Measurements from ENCODE around the gene TIMM22. TPM values are rescaled to one million over a fixed set of nuclear protein-coding genes. Genes with fewer than 3 reads are reported as not detected.
"Not testable (repeated sequence)": the region's sequence is repeated elsewhere in the genome, so short reads cannot be mapped to it uniquely, and the experiment has no call there.

TIMM22 gene
- 14.6 and 17.3 TPM in 2 replicates for total RNA-seq

DNA sequence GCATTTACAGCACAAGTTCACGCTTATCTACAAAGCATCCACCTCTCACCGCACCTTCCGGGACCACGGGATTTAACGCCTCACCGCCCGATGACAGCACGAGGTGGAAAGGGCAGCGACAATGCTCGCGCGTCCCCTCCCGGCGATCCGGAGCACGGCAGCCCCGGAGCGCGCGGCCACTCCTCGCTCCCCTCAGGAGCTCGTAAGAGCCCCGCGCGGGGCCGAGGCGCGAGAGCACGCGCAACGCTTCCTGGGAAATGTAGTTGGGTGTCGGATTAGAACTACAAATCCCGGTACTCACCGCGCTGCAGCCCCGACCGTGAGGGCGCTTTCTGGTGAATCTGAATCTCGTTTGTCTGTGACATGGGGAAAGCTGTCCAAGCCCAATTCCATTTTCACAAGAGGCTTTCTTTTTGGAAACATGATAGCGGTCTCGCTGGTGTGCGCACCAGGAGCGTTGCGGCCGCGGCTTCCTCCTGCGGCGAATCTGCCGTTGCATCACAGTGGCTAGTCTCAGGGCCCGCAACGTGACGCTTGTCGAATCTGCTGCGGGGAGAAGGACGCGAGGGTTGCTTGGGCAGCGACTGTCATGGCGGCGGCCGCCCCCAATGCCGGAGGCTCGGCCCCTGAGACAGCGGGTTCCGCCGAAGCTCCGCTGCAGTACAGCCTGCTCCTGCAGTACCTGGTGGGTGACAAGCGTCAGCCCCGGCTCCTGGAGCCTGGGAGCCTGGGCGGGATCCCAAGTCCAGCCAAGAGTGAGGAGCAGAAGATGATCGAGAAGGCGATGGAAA, at the start of gene TIMM22:
TSS of gene TIMM22 (plus strand) at position 576 of the 791 bp plus-strand sequence. CDS start at position 590, 14 bp downstream.
- H3K36me3 Mint-ChIP-seq (ENCODE audit: low read depth) = peaks cover 21% of the 10 kb centered on the region
- intact Hi-C loops (cut with micrococcal nuclease) = loop anchor here (1.0 to 2.0 kb wide), 6 partner anchors 15 to 852 kb away; partner anchors contain the start of genes GEMIN4, GLOD4, MRM3 and VPS53
- DNase-seq (ENCODE audit: low spot score) = peak; percentile 89
- H3K4me1 Mint-ChIP-seq (ENCODE audit: low read depth) = peaks cover 25% of the 10 kb centered on the region
- H3K27me3 Mint-ChIP-seq (ENCODE audit: insufficient read depth) = no peaks in the 10 kb centered on the region
- H3K27ac Mint-ChIP-seq = peak within 1 kb of the TSS; percentile 96
- peak within 1 kb of the TSS; percentile 91 for H3K4me3 Mint-ChIP-seq
- peaks cover 26% of the 10 kb centered on the region for H3K9me3 Mint-ChIP-seq

DNA sequence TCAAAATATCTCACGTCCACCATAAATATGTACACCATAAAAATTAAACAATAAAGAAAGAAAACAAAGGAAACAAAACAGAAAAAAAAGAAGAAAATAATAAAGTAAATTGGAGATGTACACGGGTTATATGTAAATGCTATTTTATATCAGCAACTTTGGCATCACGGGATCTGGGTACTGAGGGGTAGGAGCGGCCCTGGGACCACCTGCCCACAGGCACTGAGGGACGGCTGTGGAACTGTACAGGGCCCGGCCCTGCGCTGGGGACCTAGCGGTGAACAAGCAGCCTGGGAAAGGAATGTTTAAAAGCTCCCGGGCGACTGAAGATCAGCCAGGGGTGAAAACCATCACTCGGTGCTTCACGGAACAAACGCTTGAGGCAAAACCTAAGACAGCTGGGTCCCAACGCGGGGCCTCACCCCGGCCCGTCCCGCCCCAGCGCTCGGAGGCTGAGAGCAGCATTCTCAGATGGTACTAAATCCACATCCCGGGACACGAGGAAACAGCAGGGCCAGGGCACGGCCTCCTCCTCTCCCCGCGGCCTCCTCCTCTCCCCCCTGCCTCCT, 48.6 kb upstream of the TIMM22 start:
- Mint-ChIP-seq H3K9me3 (no peaks in the 10 kb centered on the region), H3K36me3 (ENCODE audit: low read depth) (no peaks in the 10 kb centered on the region), H3K27ac (no peak overlapping the region), H3K27me3 (ENCODE audit: insufficient read depth) (peaks cover 3% of the 10 kb centered on the region), H3K4me3 (no peak overlapping the region), H3K4me1 (ENCODE audit: low read depth) (no peaks in the 10 kb centered on the region)
- intact Hi-C loops (cut with micrococcal nuclease) = no loop called here
- no peak for DNase-seq (ENCODE audit: low spot score)

DNA sequence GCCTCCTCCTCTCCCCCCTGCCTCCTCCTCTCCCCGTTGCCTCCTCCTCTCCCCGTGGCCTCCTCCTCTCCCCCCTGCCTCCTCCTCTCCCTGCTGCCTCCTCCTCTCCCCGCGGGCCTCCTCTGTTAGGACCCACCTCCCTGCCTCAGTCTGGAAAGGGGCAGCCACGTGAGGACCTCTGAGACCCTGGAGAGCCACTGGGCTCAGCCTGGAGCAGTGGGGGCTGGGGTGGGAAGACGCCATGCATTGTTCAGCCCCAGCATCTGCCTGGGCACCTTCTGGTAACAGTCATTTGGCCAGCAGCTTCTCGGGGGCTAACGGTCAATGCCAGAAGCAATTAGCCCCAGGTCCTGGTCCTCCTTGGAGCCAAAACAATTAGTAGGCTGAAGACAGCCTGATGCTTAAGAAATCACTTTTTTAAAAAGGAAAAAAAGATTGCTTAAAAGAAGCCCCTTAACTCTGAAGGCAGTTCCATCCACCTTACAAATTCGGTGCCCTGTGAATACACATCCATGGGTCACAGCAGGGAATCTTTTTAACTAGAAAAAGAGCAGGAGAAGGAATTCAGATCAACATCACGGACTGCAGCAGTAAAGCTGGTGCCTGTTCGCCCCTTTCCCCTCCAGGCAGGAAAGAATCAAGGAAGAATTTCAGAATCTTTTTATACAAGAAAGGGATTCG, 47.2 kb upstream of the TIMM22 start:
- Mint-ChIP-seq H3K27me3 (ENCODE audit: insufficient read depth) (peaks cover 3% of the 10 kb centered on the region), H3K9me3 (no peaks in the 10 kb centered on the region), H3K27ac (no peak overlapping the region), H3K4me3 (no peak overlapping the region), H3K4me1 (ENCODE audit: low read depth) (no peaks in the 10 kb centered on the region), H3K36me3 (ENCODE audit: low read depth) (no peaks in the 10 kb centered on the region)
- intact Hi-C loops (cut with micrococcal nuclease) = no loop called here
- no peak for DNase-seq (ENCODE audit: low spot score)

DNA sequence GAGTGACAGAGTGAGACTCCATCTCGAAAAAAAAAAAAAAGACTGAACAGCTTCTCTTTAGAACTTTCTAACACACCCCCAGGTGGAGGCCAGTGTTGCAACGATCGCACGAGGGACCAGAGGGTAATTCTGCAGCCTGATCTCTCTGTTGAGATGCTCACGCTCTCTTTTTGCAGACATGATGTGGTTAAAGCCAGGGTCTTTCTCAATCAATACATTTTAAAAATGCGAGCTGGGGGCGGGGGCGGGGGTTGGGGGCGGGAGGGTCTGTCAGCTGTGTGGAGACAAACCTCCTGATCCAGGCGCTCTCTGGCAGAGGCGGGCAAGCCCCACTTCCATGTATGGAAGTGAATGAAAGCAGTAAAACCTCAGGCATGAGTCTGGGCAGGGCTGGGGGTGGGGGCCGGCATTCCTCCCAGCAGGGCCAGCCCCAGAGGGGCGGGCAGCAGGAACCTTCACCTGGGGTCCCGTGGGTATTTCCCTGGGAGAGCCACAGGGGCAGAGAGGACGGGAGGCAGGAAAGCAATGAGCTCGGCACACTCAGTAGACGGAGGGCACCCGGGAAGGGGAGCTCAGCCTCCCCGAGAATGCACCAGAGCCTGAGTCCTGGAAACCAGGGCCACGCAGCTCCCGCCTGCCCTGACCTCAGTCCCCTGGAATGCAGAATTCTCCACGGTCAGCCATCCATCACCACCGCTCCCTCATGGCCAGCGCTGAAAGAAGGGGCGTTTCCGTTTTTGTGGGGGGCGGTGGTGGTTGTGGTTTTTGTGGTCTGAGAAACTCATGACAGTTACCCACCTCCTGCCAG, 45.4 kb upstream of the TIMM22 start:
- Mint-ChIP-seq H3K36me3 (ENCODE audit: low read depth) (no peaks in the 10 kb centered on the region), H3K27me3 (ENCODE audit: insufficient read depth) (peaks cover 3% of the 10 kb centered on the region)
- intact Hi-C loops (cut with micrococcal nuclease) = no loop called here

DNA sequence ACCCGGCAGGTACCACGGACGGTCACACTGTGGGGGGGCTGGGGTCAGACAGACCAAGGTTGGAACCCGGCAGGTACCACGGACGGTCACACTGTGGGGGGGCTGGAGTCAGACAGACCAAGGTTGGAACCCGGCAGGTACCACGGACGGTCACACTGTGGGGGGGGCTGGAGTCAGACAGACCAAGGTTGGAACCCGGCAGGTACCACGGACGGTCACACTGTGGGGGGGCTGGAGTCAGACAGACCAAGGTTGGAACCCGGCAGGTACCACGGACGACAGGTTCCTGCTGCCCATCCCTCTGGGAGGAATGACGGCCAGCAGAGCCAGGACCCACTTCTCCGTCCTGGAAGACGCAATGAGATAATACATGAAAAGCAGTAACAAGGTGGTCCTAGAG, 44.3 kb upstream of the TIMM22 start:
- not testable (repeated sequence) for H3K9me3 Mint-ChIP-seq; H3K36me3 Mint-ChIP-seq (ENCODE audit: low read depth); H3K27ac Mint-ChIP-seq

More for the DNA sequence above, 45.4 kb upstream of the TIMM22 start:
- H3K4me3 Mint-ChIP-seq = no peak overlapping the region
- no peaks in the 10 kb centered on the region for H3K4me1 Mint-ChIP-seq (ENCODE audit: low read depth)
- H3K27ac Mint-ChIP-seq = no peak overlapping the region
- DNase-seq (ENCODE audit: low spot score) = no peak
- H3K9me3 Mint-ChIP-seq = no peaks in the 10 kb centered on the region

DNA sequence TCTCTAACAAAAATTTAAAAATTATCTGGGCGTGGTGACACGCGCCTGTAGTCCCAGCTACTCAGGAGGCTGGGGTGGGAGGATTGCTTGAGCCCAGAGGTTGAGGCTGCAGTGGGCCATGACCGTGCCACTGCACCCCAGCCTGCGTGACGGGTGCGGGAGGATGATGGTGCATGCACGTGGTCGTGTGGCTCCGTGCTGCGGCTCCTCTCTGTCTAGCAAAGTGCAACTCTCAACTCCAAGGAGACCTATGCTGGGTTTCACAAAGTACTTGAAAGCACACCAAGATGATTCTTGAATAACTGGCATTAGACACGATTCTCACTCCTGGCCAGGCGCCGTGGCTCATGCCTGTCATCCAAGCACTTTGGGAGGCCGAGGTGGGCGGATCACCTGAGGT, 43.2 kb upstream of the TIMM22 start:
- intact Hi-C loops (cut with micrococcal nuclease) = no loop called here
- H3K9me3 Mint-ChIP-seq = no peaks in the 10 kb centered on the region

More for the DNA sequence above, 44.3 kb upstream of the TIMM22 start:
- H3K4me1 Mint-ChIP-seq (ENCODE audit: low read depth); H3K4me3 Mint-ChIP-seq; DNase-seq (ENCODE audit: low spot score); intact Hi-C loops (cut with micrococcal nuclease); H3K27me3 Mint-ChIP-seq (ENCODE audit: insufficient read depth): not testable (repeated sequence)

DNA sequence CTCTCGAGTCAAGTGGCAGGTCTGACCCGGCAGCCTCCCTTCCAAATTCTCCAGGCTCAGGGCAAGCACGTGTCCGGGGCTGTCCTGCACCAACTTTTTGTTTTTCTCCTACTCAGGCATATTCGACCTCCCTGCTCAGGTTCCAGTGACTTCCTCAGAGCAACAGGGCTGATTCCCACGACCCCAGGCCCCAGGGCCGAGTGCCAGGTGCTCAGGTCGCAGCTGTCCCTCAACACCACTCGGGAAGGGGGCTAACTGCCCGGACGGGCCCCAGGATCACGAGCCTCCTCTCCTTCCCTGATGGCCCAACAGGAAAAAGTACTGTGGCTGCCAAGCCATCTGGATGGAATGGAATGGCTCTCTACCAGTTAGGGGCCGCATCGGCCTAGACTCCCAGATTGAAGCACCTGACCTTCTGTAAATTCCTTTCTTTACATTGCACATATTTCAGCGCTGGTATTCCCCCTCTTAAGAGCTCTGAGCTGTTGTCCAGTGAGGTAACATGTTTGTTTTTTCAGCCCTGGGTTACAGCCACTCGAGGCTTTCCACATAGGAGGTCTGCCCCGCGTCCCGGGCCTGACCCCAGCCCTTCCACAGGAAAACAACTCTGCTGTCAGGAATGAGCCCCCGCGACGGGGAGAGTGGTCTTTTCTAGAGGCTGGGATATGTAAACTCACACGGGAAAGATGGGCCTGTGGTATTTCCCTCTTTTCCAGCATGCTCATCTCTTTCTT, 42.3 kb upstream of the TIMM22 start:
- H3K4me3 Mint-ChIP-seq = no peak overlapping the region

More for the DNA sequence above, 43.2 kb upstream of the TIMM22 start:
- peaks cover 3% of the 10 kb centered on the region for H3K27me3 Mint-ChIP-seq (ENCODE audit: insufficient read depth)
- H3K4me1 Mint-ChIP-seq (ENCODE audit: low read depth) = no peaks in the 10 kb centered on the region
- no peak for DNase-seq (ENCODE audit: low spot score)
- H3K36me3 Mint-ChIP-seq (ENCODE audit: low read depth) = no peaks in the 10 kb centered on the region
- H3K27ac Mint-ChIP-seq = no peak overlapping the region
- no peak overlapping the region for H3K4me3 Mint-ChIP-seq

DNA sequence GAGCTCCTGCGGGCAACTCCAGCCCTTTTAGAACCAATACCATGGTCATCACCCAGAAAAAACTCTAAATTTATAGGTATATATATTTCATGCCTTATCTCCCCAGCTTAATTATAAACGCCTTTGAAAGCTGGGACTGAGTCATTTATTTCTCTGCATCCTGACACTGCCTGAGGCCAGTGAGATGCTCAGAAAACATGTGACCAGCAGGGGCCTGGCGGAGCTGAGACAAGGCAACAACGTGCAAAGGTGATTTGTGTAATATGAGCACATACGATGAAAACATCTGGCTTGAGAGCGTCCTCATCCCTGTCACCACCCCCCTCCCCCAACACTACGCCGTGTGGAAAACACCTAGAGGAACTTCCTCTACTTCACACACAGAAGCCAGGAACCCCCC, 40.0 kb upstream of the TIMM22 start:
- intact Hi-C loops (cut with micrococcal nuclease) = no loop called here
- H3K27ac Mint-ChIP-seq = no peak overlapping the region
- no peaks in the 10 kb centered on the region for H3K36me3 Mint-ChIP-seq (ENCODE audit: low read depth)
- no peaks in the 10 kb centered on the region for H3K9me3 Mint-ChIP-seq
- no peaks in the 10 kb centered on the region for H3K27me3 Mint-ChIP-seq (ENCODE audit: insufficient read depth)
- H3K4me3 Mint-ChIP-seq = no peak overlapping the region
- DNase-seq (ENCODE audit: low spot score) = no peak
- no peaks in the 10 kb centered on the region for H3K4me1 Mint-ChIP-seq (ENCODE audit: low read depth)

More for the DNA sequence above, 42.3 kb upstream of the TIMM22 start:
- no peak overlapping the region for H3K27ac Mint-ChIP-seq
- DNase-seq (ENCODE audit: low spot score) = no peak
- H3K4me1 Mint-ChIP-seq (ENCODE audit: low read depth) = no peaks in the 10 kb centered on the region
- no peaks in the 10 kb centered on the region for H3K36me3 Mint-ChIP-seq (ENCODE audit: low read depth)
- intact Hi-C loops (cut with micrococcal nuclease) = no loop called here
- H3K9me3 Mint-ChIP-seq = no peaks in the 10 kb centered on the region
- peaks cover 3% of the 10 kb centered on the region for H3K27me3 Mint-ChIP-seq (ENCODE audit: insufficient read depth)

DNA sequence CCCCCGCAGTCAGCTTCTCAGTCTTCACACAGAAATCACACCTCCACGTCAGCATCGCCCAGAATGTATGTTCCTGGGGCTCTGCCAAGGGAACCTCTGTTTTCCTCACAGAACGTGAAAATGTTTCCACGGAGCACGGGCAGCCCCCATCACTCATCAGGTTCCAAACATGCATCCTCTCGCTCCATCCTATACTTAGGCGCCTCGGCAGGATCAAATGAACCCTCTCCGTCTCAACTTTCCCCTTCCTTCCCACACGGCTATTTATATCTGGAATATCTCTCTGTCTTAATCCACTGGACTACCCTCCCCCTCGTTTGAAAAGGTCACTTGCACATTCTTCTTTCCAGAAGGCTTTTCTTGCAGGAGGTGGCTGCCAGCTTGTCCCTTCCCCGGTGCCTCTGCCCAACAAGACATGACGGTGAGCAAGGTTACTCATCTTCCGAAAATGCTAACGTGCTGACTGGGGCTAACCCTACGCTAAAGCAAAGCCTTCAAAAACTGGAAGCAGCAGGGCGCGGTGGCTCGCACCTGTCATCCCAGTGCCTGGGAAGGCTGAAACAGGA, 39.0 kb upstream of the TIMM22 start:
- intact Hi-C loops (cut with micrococcal nuclease) = no loop called here
- Mint-ChIP-seq H3K4me3 (no peak overlapping the region), H3K36me3 (ENCODE audit: low read depth) (no peaks in the 10 kb centered on the region), H3K9me3 (no peaks in the 10 kb centered on the region), H3K27ac (no peak overlapping the region), H3K27me3 (ENCODE audit: insufficient read depth) (no peaks in the 10 kb centered on the region), H3K4me1 (ENCODE audit: low read depth) (no peaks in the 10 kb centered on the region)
- no peak for DNase-seq (ENCODE audit: low spot score)

DNA sequence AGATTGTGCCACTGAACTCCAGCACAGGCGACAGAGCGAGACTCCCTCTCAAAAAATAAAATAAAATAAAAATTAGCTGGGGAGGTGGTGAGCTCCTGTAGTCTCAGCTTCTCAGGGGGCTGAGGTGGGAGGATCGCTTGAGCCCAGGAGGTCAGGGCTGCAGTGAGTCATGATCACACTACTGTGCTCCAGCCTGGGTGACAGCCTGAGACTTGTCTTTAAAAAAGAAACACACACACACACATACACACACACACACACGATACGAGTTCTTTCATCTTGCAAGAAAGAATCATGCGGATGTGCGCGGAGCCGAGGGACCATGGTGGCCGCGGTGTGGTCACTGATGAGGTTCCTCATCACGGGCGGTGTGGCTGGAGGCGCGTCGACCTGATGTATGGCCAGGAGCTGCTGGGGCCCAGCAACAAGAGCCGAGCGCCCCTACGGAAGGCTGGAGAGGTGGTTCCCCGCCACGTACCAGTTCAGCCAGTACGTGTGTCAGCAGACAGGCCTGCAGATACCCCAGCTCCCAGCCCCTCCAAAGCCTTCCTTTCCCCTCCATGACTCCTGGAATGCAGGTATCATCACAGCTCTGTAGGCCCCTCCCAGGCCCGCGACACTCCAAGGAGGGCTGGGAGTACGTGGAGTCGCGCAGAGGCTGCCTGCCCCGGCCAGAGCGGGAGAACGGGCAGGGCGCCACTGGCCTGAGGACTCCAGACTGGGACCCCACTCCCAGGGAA, 38.0 kb upstream of the TIMM22 start:
- H3K4me3 Mint-ChIP-seq = no peak overlapping the region
- no peak for DNase-seq (ENCODE audit: low spot score)
- H3K4me1 Mint-ChIP-seq (ENCODE audit: low read depth) = no peaks in the 10 kb centered on the region
- no peak overlapping the region for H3K27ac Mint-ChIP-seq
- H3K27me3 Mint-ChIP-seq (ENCODE audit: insufficient read depth) = no peaks in the 10 kb centered on the region
- no peaks in the 10 kb centered on the region for H3K36me3 Mint-ChIP-seq (ENCODE audit: low read depth)
- intact Hi-C loops (cut with micrococcal nuclease) = no loop called here
- no peaks in the 10 kb centered on the region for H3K9me3 Mint-ChIP-seq

DNA sequence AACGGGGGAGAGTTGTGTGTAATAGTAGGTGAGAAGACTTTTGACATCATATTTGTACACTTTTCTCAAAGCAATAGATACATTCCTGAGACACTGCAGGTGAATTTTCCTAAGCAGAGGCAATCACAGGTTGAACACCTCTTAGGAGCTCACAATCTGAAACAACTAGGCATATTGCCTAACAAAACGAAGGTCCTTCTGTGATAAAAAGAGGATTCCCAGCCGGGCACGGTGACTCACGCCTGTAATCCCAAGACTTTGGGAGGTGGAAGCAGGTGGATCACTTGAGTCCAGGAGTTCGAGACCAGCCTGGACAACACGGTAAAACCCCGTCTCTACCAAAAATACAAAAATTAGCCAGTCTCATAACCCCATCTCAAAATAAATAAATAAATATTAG, 34.8 kb upstream of the TIMM22 start:
- Mint-ChIP-seq H3K4me1 (ENCODE audit: low read depth) (no peaks in the 10 kb centered on the region), H3K4me3 (no peak overlapping the region)

More for the DNA sequence above, 34.8 kb upstream of the TIMM22 start:
- Mint-ChIP-seq H3K36me3 (ENCODE audit: low read depth) (no peaks in the 10 kb centered on the region), H3K27me3 (ENCODE audit: insufficient read depth) (peaks cover 4% of the 10 kb centered on the region), H3K27ac (no peak overlapping the region), H3K9me3 (no peaks in the 10 kb centered on the region)
- DNase-seq (ENCODE audit: low spot score) = no peak
- intact Hi-C loops (cut with micrococcal nuclease) = no loop called here
